ENCODE measurements around the gene MRPS6. TPM values are rescaled to one million over a fixed set of nuclear protein-coding genes. Genes with fewer than 3 reads are reported as not detected.

Gene MRPS6
- total RNA-seq, 4 donors from 2014 or later: 25.4 to 28.0 (median 26.1) TPM

DNA sequence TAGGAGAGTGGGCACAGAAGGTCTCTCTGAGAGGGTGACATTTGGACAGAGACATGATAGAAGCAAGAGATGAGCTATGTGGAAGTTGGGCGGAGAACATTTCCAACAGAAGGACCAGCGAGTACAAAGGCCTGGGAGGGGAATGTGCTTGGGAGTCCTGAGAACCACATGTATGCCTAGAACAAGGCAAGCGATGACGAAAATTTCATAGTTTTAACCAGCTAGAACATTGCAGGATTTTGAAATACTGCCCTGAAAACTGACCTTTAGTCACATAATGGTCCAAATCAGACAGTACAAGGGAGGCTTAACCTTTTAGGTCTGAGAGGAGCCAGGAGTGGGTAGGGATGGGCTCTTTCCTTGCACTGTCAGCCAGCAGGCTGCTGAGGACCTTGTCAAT, 68.0 kb downstream of the MRPS6 start:
- no peak for ATAC-seq (ENCODE audit: low FRiP score)
- no peak for DNase-seq (ENCODE audit: low spot score)
- TF ChIP-seq, protein P1, sequence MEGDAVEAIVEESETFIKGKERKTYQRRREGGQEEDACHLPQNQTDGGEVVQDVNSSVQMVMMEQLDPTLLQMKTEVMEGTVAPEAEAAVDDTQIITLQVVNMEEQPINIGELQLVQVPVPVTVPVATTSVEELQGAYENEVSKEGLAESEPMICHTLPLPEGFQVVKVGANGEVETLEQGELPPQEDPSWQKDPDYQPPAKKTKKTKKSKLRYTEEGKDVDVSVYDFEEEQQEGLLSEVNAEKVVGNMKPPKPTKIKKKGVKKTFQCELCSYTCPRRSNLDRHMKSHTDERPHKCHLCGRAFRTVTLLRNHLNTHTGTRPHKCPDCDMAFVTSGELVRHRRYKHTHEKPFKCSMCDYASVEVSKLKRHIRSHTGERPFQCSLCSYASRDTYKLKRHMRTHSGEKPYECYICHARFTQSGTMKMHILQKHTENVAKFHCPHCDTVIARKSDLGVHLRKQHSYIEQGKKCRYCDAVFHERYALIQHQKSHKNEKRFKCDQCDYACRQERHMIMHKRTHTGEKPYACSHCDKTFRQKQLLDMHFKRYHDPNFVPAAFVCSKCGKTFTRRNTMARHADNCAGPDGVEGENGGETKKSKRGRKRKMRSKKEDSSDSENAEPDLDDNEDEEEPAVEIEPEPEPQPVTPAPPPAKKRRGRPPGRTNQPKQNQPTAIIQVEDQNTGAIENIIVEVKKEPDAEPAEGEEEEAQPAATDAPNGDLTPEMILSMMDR (IDR thresholded peaks at IDR 0.05): no peak

DNA sequence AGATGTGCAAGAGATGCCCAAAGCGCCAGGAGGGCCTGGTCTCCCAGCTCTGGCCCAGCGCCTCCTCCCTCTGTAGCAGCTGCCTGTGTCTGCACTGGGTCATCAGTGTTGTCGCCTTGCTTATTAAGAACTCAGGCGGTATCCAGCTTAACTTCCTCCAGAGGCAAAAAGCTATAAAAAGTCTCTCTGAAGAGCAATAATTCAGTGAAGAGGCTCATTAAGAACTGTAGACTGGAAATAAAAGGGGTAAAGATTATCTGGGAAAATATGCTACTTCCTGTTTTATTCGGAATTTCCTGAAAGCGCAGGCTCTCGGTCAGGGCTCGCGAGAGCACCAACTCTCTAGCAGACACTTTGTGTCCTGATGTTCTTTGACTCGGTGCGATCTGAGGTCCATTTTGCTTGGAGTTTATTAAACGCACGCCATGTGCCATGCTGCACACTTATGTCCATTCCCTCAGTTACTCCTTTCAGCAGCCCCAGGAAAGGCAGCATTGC, 70.4 kb downstream of the MRPS6 start:
- no peak for ATAC-seq (ENCODE audit: low FRiP score)
- DNase-seq (ENCODE audit: low spot score): no peak
- TF ChIP-seq, protein P1 (IDR thresholded peaks at IDR 0.05): no peak

DNA sequence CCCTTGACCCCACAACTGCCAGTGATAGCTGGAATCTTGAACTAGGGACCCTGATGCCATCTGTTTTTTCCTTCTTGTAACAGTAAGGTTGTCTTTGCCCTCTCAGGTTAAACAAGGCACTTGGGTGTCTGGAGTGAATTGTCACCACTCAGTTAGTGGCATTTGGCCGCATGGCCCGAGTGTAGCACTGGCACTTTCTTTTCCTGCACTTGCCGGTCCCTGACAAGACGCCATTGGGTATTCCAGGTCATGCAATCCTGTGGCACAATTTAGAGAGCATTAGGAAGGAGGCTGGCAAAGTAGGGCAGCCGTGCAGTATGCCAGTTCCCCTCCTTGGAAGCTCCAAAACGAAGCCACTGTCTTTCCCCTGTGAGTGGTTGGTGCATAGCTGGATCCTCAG, 70.8 kb downstream of the MRPS6 start:
- ATAC-seq (ENCODE audit: low FRiP score) (no peak), DNase-seq (ENCODE audit: low spot score) (no peak)
- TF ChIP-seq, protein P1 (IDR thresholded peaks at IDR 0.05): no peak

DNA sequence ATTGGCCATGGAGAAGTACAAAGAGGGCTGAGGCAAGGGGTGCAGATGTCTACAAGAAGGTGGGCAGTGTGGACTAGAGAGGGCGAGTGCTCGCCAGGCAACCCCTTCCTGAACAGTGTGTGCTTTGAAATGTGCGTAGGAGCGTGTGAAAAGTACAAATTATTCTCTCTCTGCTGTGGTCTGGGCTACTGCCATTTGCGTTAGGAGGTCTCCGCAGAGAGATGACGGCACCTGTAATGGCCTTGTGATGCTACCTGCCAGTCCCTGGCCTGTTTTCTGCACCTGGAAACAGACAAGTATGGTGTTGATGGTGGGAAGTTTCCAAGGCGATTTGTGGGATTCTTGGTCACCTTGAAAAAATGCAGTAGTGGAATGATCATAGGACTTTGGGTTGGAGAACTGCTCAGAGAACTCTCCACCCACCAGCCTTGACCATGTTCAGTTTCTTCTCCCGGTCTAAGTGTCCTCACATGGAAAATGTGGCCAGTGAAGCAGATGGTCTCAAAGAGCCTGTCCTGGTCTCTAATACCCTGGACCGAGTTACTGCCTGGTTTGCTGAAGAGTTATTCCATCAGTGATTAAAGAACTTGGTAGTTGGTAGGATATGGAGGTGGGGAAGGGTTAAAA, 74.5 kb downstream of the MRPS6 start:
- DNase-seq (ENCODE audit: low spot score) (no peak), ATAC-seq (ENCODE audit: low FRiP score) (no peak)
- TF ChIP-seq, protein P1 (IDR thresholded peaks at IDR 0.05): no peak

DNA sequence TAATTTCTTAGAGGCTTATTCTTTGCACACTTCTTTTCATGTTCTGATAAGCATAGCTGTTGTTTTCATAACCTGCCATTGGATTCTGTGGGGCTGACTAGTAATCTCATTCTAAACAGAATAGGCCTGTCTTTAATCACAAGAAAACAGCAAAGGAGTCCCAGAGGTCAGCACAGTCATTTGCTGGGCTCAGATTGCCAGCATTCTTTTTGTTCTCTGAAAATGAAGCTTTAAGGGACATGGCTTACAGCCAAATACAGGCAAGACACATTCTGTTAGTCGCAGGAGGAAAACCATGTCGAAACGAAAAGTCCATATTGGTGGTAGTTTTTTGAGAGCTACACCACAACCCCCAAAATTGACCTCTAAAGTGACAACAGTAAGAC, 75.0 kb downstream of the MRPS6 start:
- DNase-seq (ENCODE audit: low spot score) (no peak), ATAC-seq (ENCODE audit: low FRiP score) (no peak)
- TF ChIP-seq, protein P1 (IDR thresholded peaks at IDR 0.05): no peak

DNA sequence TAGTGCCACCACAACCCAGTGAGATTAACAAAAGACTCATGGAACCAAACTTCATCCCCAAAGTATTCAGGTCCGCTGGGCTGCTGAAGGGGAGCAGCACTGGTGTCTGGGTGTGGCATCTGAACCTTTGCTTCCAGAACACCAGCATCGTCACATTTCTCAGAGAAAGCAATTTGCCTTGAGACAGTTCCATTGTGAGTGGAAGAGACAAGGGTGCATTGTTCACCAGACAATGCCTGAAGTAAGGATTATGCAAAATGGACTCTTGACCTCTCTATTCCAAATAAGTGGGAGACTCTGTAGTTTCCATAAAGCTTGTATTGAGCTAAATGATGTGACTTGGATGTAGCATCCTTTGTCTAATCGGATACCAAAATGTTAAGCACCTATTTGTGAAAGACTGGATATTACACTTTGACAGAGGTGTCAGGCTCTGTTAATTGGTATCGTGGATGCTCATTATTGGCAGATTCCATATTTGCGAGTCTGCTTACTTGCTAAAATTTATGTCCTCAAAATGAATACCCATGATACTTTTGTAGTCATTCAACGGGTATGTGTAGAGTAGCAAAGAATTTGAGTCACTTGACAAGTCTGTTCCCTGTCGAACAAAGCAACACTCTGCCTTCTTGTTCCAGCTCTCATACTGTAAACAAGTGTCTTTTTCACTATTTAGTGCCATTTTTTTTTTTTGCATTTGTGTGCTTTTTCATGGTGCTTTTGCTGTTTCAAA, 75.6 kb downstream of the MRPS6 start:
- TF ChIP-seq, protein P1 (IDR thresholded peaks at IDR 0.05): no peak
- DNase-seq (ENCODE audit: low spot score) (no peak), ATAC-seq (ENCODE audit: low FRiP score) (no peak)

DNA sequence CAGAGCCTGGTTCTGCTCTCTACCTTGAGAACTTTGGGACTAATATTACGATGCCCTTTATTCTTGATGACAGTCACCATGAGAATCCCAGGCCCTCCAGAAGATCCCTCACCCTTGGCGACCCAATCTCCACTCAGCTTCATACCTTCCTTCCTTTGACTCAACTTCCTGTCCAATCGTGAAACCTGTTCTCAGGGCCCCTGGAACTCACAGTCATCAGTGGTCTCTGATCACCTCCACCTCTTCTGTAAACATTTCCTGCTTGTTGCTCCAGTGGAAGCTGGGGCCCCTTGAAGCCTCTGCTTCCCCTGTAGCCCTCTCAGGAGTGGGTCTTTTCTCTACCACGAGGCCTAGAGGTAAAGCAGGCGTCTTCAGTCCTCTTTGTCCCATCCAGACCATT, 79.1 kb downstream of the MRPS6 start:
- TF ChIP-seq, protein P1 (IDR thresholded peaks at IDR 0.05): no peak
- DNase-seq (ENCODE audit: low spot score) (no peak), ATAC-seq (ENCODE audit: low FRiP score) (no peak)
